Measurements from ENCODE around the gene KAZN. TPM values are rescaled to one million over a fixed set of nuclear protein-coding genes. Genes with fewer than 3 reads are reported as not detected.

The KAZN gene
- total and polyA plus RNA-seq, 2 donors from 2014 or later: 17.4 to 60.8 TPM

- H3K9ac ChIP-seq (ENCODE audit: low read length in 3 of 3): no peak overlapping the region
- no peaks in the 10 kb centered on the region for H3K27me3 ChIP-seq (ENCODE audit: control insufficient read depth, insufficient read depth, low read length)
- FAIRE-seq (no peak), DNase-seq (no peak)
- H3K36me3 ChIP-seq (ENCODE audit: control insufficient read depth in 2 of 3, insufficient read depth in 3 of 3, low read length in 3 of 3): no peaks in the 10 kb centered on the region
- TF ChIP-seq, protein P1, sequence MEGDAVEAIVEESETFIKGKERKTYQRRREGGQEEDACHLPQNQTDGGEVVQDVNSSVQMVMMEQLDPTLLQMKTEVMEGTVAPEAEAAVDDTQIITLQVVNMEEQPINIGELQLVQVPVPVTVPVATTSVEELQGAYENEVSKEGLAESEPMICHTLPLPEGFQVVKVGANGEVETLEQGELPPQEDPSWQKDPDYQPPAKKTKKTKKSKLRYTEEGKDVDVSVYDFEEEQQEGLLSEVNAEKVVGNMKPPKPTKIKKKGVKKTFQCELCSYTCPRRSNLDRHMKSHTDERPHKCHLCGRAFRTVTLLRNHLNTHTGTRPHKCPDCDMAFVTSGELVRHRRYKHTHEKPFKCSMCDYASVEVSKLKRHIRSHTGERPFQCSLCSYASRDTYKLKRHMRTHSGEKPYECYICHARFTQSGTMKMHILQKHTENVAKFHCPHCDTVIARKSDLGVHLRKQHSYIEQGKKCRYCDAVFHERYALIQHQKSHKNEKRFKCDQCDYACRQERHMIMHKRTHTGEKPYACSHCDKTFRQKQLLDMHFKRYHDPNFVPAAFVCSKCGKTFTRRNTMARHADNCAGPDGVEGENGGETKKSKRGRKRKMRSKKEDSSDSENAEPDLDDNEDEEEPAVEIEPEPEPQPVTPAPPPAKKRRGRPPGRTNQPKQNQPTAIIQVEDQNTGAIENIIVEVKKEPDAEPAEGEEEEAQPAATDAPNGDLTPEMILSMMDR (IDR thresholded peaks at IDR 0.05; ENCODE audit: borderline replicate concordance, extremely low read depth, insufficient read depth): no peak
- no peaks in the 10 kb centered on the region for H3K4me1 ChIP-seq (ENCODE audit: control insufficient read depth in 2 of 3, insufficient read depth in 2 of 3, low read depth in 1 of 3, low read length in 3 of 3)
- H3K27ac ChIP-seq (ENCODE audit: low read depth in 2 of 2, low read length in 2 of 2): no peak overlapping the region
- intact Hi-C loops (cut with DNase I): no loop called here
- no peaks in the 10 kb centered on the region for H3K9me3 ChIP-seq (ENCODE audit: control insufficient read depth in 2 of 3, insufficient read depth in 1 of 3, low read length in 3 of 3)
- no peak overlapping the region for H3K4me3 ChIP-seq (ENCODE audit: low read length in 3 of 3)
Observed at GRCh38 chr1:14901371-14901954, 303.0 kb downstream of the KAZN start.

DNA sequence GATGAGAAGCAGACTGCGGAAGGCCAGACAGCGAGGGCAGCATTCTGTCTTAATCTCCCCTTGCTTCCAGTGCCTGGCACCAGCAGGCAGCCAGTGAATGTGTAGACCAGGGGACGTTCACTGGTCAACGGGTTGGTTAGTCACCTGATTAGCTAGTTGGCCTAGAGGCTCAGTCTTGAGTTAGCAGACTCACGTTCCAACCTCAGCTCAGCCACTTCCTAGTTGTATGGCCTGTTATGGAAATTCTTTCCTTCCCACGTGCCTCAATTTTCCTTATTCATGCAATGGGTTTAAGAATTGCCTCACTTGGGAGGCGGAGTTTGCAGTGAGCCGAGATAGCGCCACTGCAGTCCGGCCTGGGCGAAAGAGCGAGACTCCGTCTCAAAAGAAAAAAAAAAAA, 305.4 kb downstream of the KAZN start:
- intact Hi-C loops (cut with DNase I): no loop called here
- Histone ChIP-seq H3K4me3 (ENCODE audit: low read length in 3 of 3) (no peak overlapping the region), H3K4me1 (ENCODE audit: control insufficient read depth in 2 of 3, insufficient read depth in 2 of 3, low read depth in 1 of 3, low read length in 3 of 3) (no peaks in the 10 kb centered on the region), H3K36me3 (ENCODE audit: control insufficient read depth in 2 of 3, insufficient read depth in 3 of 3, low read length in 3 of 3) (no peaks in the 10 kb centered on the region), H3K27me3 (ENCODE audit: control insufficient read depth, insufficient read depth, low read length) (no peaks in the 10 kb centered on the region), H3K9ac (ENCODE audit: low read length in 3 of 3) (no peak overlapping the region), H3K9me3 (ENCODE audit: control insufficient read depth in 2 of 3, insufficient read depth in 1 of 3, low read length in 3 of 3) (no peaks in the 10 kb centered on the region), H3K27ac (ENCODE audit: low read depth in 2 of 2, low read length in 2 of 2) (no peak overlapping the region)
- TF ChIP-seq, protein P1 (IDR thresholded peaks at IDR 0.05; ENCODE audit: borderline replicate concordance, extremely low read depth, insufficient read depth): no peak
- FAIRE-seq (no peak), DNase-seq (no peak)

- Histone ChIP-seq H3K9ac (ENCODE audit: low read length in 3 of 3) (no peak overlapping the region), H3K27me3 (ENCODE audit: control insufficient read depth, insufficient read depth, low read length) (no peaks in the 10 kb centered on the region), H3K36me3 (ENCODE audit: control insufficient read depth in 2 of 3, insufficient read depth in 3 of 3, low read length in 3 of 3) (no peaks in the 10 kb centered on the region), H3K4me3 (ENCODE audit: low read length in 3 of 3) (no peak overlapping the region), H3K27ac (ENCODE audit: low read depth in 2 of 2, low read length in 2 of 2) (no peak overlapping the region), H3K4me1 (ENCODE audit: control insufficient read depth in 2 of 3, insufficient read depth in 2 of 3, low read depth in 1 of 3, low read length in 3 of 3) (peaks cover 3 to 14% (median 10%) of the 10 kb centered on the region in 3 donors), H3K9me3 (ENCODE audit: control insufficient read depth in 2 of 3, insufficient read depth in 1 of 3, low read length in 3 of 3) (no peaks in the 10 kb centered on the region)
- TF ChIP-seq, protein P1 (IDR thresholded peaks at IDR 0.05; ENCODE audit: borderline replicate concordance, extremely low read depth, insufficient read depth): no peak
- no peak for FAIRE-seq
- intact Hi-C loops (cut with DNase I): no loop called here
- no peak for DNase-seq
Observed at GRCh38 chr1:14906665-14907064, 308.2 kb downstream of the KAZN start.

DNA sequence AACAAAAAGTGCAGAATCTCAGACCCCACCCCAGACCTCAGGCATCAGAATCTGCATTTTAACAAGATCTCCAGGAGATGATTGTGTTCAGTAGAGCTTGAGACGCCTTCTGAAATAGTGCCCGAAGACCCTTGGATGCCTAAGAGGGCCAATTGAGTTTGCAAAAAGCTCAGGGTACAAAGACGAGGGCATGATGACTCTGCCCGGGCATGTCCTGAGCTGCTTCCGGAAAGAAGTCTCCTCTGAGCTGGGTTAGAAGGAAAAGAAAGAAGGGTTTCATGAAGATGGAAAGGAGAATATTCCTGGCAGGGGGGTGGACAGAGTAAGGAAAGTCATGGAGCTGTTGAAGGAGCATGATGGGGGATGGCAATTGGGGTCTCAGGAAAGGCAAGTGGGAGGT, 308.9 kb downstream of the KAZN start:
- TF ChIP-seq, protein P1 (IDR thresholded peaks at IDR 0.05; ENCODE audit: borderline replicate concordance, extremely low read depth, insufficient read depth): no peak
- H3K9ac ChIP-seq (ENCODE audit: low read length in 3 of 3): no peak overlapping the region
- no peaks in the 10 kb centered on the region for H3K27me3 ChIP-seq (ENCODE audit: control insufficient read depth, insufficient read depth, low read length)
- H3K4me3 ChIP-seq (ENCODE audit: low read length in 3 of 3): no peak overlapping the region
- intact Hi-C loops (cut with DNase I): no loop called here
- FAIRE-seq (no peak), DNase-seq (no peak)
- no peak overlapping the region for H3K27ac ChIP-seq (ENCODE audit: low read depth in 2 of 2, low read length in 2 of 2)
- H3K4me1 ChIP-seq (ENCODE audit: control insufficient read depth in 2 of 3, insufficient read depth in 2 of 3, low read depth in 1 of 3, low read length in 3 of 3): peaks cover 3 to 14% (median 10%) of the 10 kb centered on the region in 3 donors
- H3K36me3 ChIP-seq (ENCODE audit: control insufficient read depth in 2 of 3, insufficient read depth in 3 of 3, low read length in 3 of 3): no peaks in the 10 kb centered on the region
- no peaks in the 10 kb centered on the region for H3K9me3 ChIP-seq (ENCODE audit: control insufficient read depth in 2 of 3, insufficient read depth in 1 of 3, low read length in 3 of 3)

Data from kidney (tissue), 14 donors.